Caco-2 (cell line): ENCODE measurements around the gene WDPCP. TPM values are rescaled to one million over a fixed set of nuclear protein-coding genes. Genes with fewer than 3 reads are reported as not detected.

Experiments used
- BruUV-seq: library from RNA; stranded (reverse); fragments of 400-500 nt; replicated peaks from 2 replicates; lab custom pipeline; 2021; lab: Mats Ljungman, UMichigan
- CTCF ChIA-PET: fragments of 300-600 bp; sonication (Branson Sonifier 250); formaldehyde crosslinking; loops from one replicate; lab custom pipeline; 2022; ENCODE audit warnings: antibody characterized with exemption; lab: Charles Lee
- POLR2A ChIA-PET: fragments of 300-600 bp; sonication (Branson Sonifier 250); formaldehyde crosslinking; loops from one replicate; lab custom pipeline; 2022; ENCODE audit warnings: antibody characterized with exemption; lab: Charles Lee
- DNase-seq, 2 experiments: peaks; one replicate each; pipeline versions ENCODE4 v3.0.0 to v3.0.0-alpha.2; 2020 to 2022
- H3K27me3 ChIP-seq: replicated peaks from 2 replicates; pipeline ENCODE4 v1.6.0; 2011; ENCODE audit warnings: low read length; ENCODE audit not compliant: control insufficient read depth, insufficient read depth
- H3K36me3 ChIP-seq: 2 replicates; pipeline ENCODE4 v1.5.1; 2011; ENCODE audit warnings: low read length; ENCODE audit not compliant: control insufficient read depth, insufficient read depth
- H3K4me1 ChIP-seq: fragments of 250-450 bp; sonication (Bioruptor Pico); 2 replicates; pipeline ENCODE4 v1.5.1; 2020; ENCODE audit warnings: mild to moderate bottlenecking
- H3K4me3 ChIP-seq: 2 replicates; pipeline ENCODE4 v1.5.1; 2011; ENCODE audit warnings: low read depth, mild to moderate bottlenecking, control low read depth, low read length
- H3K9me3 ChIP-seq: fragments of 250-450 bp; sonication (Bioruptor Pico); 2 replicates; pipeline ENCODE4 v1.5.1; 2020; ENCODE audit warnings: mild to moderate bottlenecking, moderate library complexity
- H3K27ac Mint-ChIP-seq: one replicate; pipeline ENCODE4 v1.8.0; 2022; ENCODE audit warnings: mixed read lengths; ENCODE audit not compliant: unreplicated experiment
- H3K27me3 Mint-ChIP-seq: one replicate; pipeline ENCODE4 v1.8.0; 2022; ENCODE audit warnings: mixed read lengths; ENCODE audit not compliant: insufficient read depth, unreplicated experiment
- H3K36me3 Mint-ChIP-seq: one replicate; pipeline ENCODE4 v1.8.0; 2022; ENCODE audit warnings: mild to moderate bottlenecking, mixed read lengths; ENCODE audit not compliant: insufficient read depth, unreplicated experiment
- H3K4me1 Mint-ChIP-seq: one replicate; pipeline ENCODE4 v1.8.0; 2022; ENCODE audit warnings: low read depth, mixed read lengths; ENCODE audit not compliant: unreplicated experiment
- H3K4me3 Mint-ChIP-seq: one replicate; pipeline ENCODE4 v1.8.0; 2022; ENCODE audit warnings: mild to moderate bottlenecking, moderate library complexity, mixed read lengths; ENCODE audit not compliant: unreplicated experiment
- H3K9me3 Mint-ChIP-seq: one replicate; pipeline ENCODE4 v1.8.0; 2022; ENCODE audit warnings: mixed read lengths; ENCODE audit not compliant: unreplicated experiment
- intact Hi-C: fragments of 100-400 bp; cut with micrococcal nuclease; formaldehyde crosslinking; loops from one replicate; pipeline ENCODE4 v1.10.0; 2022; ENCODE audit not compliant: unreplicated experiment
- total RNA-seq: library from RNA; stranded (reverse); gene quantifications from 2 replicates; pipeline ENCODE4 v1.2.3, GENCODE V29; 2022
- TF ChIP-seq, protein P1 (sequence below), 2 experiments: fragments of 200-600 bp in 1 of 2; IDR thresholded peaks; 1 replicate in 1 of 2; 2 replicates in 1 of 2; pipeline versions ENCODE4 v1.5.1 to v1.8.0; 2011 to 2022; ENCODE audit warnings: antibody characterized with exemption in 1 of 2, control low read depth in 1 of 2, inconsistent platforms in 1 of 2, low read depth in 1 of 2, low read length in 1 of 2, mild to moderate bottlenecking in 1 of 2, moderate library complexity in 1 of 2; ENCODE audit not compliant: insufficient read depth in 1 of 2, severe bottlenecking in 1 of 2, unreplicated experiment in 1 of 2

Gene WDPCP
- total RNA-seq, 1 experiment from 2014 or later = 16.2 TPM

DNA sequence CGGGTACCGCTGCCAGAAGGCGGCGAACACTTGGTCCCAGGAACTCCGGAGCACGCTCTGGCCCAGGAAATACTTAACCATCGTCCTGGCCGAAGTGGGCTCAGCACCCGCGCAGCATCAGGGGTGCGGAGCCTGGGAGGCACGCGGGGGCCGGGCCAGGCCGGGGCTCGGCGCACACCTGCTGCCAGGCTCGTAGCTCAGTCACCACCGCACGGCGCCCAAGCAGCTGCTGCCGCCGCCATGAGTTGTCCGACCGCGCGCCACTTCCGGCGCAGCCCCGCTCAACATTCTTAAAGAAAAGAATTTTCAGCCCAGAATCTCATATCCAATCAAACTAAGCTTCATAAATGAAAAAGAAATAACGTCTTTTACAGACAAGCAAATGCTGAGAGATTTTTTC is 34.5 kb upstream of the WDPCP start:
- BruUV-seq = no TSS peak
- Histone ChIP-seq H3K4me1 (peaks cover 6% of the 10 kb centered on the region), H3K4me3 (no peak overlapping the region), H3K27me3 (no peaks in the 10 kb centered on the region), H3K9me3 (no peaks in the 10 kb centered on the region), H3K36me3 (no peaks in the 10 kb centered on the region)
- Mint-ChIP-seq H3K27ac (no peak overlapping the region), H3K4me1 (no peaks in the 10 kb centered on the region), H3K4me3 (no peak overlapping the region), H3K9me3 (peaks cover 51% of the 10 kb centered on the region), H3K36me3 (peaks cover 31% of the 10 kb centered on the region), H3K27me3 (no peaks in the 10 kb centered on the region)
- TF ChIP-seq, protein P1, sequence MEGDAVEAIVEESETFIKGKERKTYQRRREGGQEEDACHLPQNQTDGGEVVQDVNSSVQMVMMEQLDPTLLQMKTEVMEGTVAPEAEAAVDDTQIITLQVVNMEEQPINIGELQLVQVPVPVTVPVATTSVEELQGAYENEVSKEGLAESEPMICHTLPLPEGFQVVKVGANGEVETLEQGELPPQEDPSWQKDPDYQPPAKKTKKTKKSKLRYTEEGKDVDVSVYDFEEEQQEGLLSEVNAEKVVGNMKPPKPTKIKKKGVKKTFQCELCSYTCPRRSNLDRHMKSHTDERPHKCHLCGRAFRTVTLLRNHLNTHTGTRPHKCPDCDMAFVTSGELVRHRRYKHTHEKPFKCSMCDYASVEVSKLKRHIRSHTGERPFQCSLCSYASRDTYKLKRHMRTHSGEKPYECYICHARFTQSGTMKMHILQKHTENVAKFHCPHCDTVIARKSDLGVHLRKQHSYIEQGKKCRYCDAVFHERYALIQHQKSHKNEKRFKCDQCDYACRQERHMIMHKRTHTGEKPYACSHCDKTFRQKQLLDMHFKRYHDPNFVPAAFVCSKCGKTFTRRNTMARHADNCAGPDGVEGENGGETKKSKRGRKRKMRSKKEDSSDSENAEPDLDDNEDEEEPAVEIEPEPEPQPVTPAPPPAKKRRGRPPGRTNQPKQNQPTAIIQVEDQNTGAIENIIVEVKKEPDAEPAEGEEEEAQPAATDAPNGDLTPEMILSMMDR (IDR thresholded peaks at IDR 0.05; ENCODE audit: insufficient read depth in 1 of 2, low read depth in 1 of 2, low read length in 1 of 2, severe bottlenecking in 1 of 2, unreplicated experiment in 1 of 2) = no peak
- DNase-seq = no peak
- POLR2A ChIA-PET = no interaction called here
- CTCF ChIA-PET = no interaction called here
- intact Hi-C loops = no loop called here

DNA sequence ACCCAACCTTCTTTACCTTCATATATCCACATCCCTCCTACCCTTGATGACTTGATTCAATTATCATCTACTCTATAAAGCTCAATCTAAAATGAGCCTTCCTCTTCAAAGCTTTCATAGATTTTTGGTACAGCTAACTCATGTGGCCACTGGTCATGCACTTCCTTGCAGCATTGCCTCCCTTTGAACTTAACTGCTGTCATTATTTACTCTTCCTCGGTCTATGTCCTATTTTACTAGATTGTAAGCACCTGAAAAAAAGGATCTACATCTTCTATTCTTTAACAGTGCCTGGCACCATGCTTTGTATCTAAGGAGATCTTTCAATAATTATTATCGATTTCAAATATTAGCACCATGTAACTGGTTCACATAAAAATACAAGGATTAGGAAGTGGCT is 31.1 kb upstream of the WDPCP start:
- Mint-ChIP-seq H3K36me3 (peaks cover 43% of the 10 kb centered on the region), H3K4me1 (peaks cover 18% of the 10 kb centered on the region), H3K9me3 (peaks cover 39% of the 10 kb centered on the region), H3K27me3 (no peaks in the 10 kb centered on the region), H3K4me3 (no peak overlapping the region), H3K27ac (no peak overlapping the region)
- CTCF ChIA-PET = no interaction called here
- no TSS peak for BruUV-seq
- peaks cover 28% of the 10 kb centered on the region for H3K4me1 ChIP-seq
- no peak for DNase-seq
- H3K36me3 ChIP-seq = no peaks in the 10 kb centered on the region
- H3K27me3 ChIP-seq = no peaks in the 10 kb centered on the region
- no peaks in the 10 kb centered on the region for H3K9me3 ChIP-seq
- intact Hi-C loops = loop anchor here (5.0 kb wide), 1 partner anchor 43 kb away; no protein-coding TSS in a partner anchor
- TF ChIP-seq, protein P1 (IDR thresholded peaks at IDR 0.05; ENCODE audit: insufficient read depth in 1 of 2, low read depth in 1 of 2, low read length in 1 of 2, severe bottlenecking in 1 of 2, unreplicated experiment in 1 of 2) = no peak
- no peak overlapping the region for H3K4me3 ChIP-seq
- POLR2A ChIA-PET = no interaction called here

DNA sequence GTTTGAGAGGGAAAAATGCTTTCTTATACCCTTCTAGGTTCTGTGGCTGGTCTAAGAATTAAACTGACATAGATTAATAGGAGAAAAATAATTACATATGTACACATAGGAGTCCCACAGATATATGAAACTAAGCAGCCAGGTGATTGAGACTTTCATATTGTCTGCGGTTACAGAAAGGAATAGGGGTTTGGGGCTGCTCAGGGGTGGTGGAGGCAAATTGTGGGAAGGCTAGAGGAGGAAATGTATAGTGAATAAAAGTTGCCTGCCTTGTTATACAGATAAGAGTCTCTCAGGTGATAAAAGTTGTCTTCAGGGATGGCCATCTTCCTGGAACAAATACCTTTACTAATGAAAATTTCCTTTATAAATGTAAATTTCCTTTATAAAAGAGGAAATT is 29.1 kb upstream of the WDPCP start:
- TF ChIP-seq, protein P1 (IDR thresholded peaks at IDR 0.05; ENCODE audit: insufficient read depth in 1 of 2, low read depth in 1 of 2, low read length in 1 of 2, severe bottlenecking in 1 of 2, unreplicated experiment in 1 of 2) = no peak
- peaks cover 32% of the 10 kb centered on the region for H3K9me3 Mint-ChIP-seq
- no peaks in the 10 kb centered on the region for H3K27me3 Mint-ChIP-seq
- H3K4me3 ChIP-seq = no peak overlapping the region
- intact Hi-C loops = loop anchor here (5.0 kb wide), 1 partner anchor 45 kb away; no protein-coding TSS in a partner anchor
- H3K9me3 ChIP-seq = no peaks in the 10 kb centered on the region
- H3K4me3 Mint-ChIP-seq = no peak overlapping the region
- peaks cover 43% of the 10 kb centered on the region for H3K4me1 ChIP-seq
- ChIA-PET CTCF (no interaction called here), POLR2A (no interaction called here)
- no peak for DNase-seq
- H3K27me3 ChIP-seq = no peaks in the 10 kb centered on the region
- no TSS peak for BruUV-seq
- peaks cover 37% of the 10 kb centered on the region for H3K4me1 Mint-ChIP-seq
- H3K27ac Mint-ChIP-seq = no peak overlapping the region
- peaks cover 40% of the 10 kb centered on the region for H3K36me3 Mint-ChIP-seq
- no peaks in the 10 kb centered on the region for H3K36me3 ChIP-seq
